Uterus (tissue), 4 donors: ENCODE data around the gene BCDIN3D. TPM values are rescaled to one million over a fixed set of nuclear protein-coding genes. Genes with fewer than 3 reads are reported as not detected.
"Not testable (repeated sequence)": the region's sequence is repeated elsewhere in the genome, so short reads cannot be mapped to it uniquely, and the experiment has no call there.

Source experiments
- DNase-seq, 2 donors: peaks; one replicate each; pipeline ENCODE4 v3.0.0-alpha.2; 2019 to 2020
- H3K27ac ChIP-seq, 2 donors: fragments of 200-600 bp; sonication (generic); 1 replicate in 1 of 2; 2 replicates in 1 of 2; pipeline ENCODE4 v1.5.1; 2016 to 2018
- H3K27me3 ChIP-seq, 2 donors: fragments of 200-600 bp; sonication (generic); one replicate each; pipeline ENCODE4 v1.5.1; 2018 to 2019; ENCODE audit warnings: control low read depth in 1 of 2
- H3K36me3 ChIP-seq, 2 donors: fragments of 200-600 bp; sonication (generic); one replicate each; pipeline ENCODE4 v1.5.1; 2019; ENCODE audit warnings: control low read depth in 1 of 2
- H3K4me1 ChIP-seq, 2 donors: fragments of 200-600 bp; sonication (generic); one replicate each; pipeline ENCODE4 v1.5.1; 2018 to 2019; ENCODE audit warnings: control low read depth in 1 of 2
- H3K4me3 ChIP-seq, 2 donors: fragments of 200-600 bp; sonication (generic); 1 replicate in 1 of 2; 2 replicates in 1 of 2; pipeline ENCODE4 v1.5.1; 2018 to 2019; ENCODE audit warnings: mild to moderate bottlenecking in 1 of 2
- H3K9me3 ChIP-seq, 2 donors: fragments of 200-600 bp; sonication (generic); one replicate each; pipeline ENCODE4 v1.5.1; 2019; ENCODE audit warnings: control low read depth in 1 of 2
- POLR2A ChIP-seq, 2 donors: fragments of 450-650 bp; IDR thresholded peaks; one replicate each; pipeline ENCODE4 v1.6.1; 2016; ENCODE audit warnings: antibody characterized with exemption in 2 of 2, mild to moderate bottlenecking in 1 of 2, moderate library complexity in 1 of 2
- intact Hi-C: fragments of 100-400 bp; cut with DNase I; formaldehyde crosslinking; loops from one replicate; pipeline ENCODE4 v1.15.1; 2023; ENCODE audit warnings: low total_unique reads
- total RNA-seq, 4 donors: library from RNA; depleted of rRNA in 3 of 4; stranded (reverse); fragments of >200 nt in 3 of 4; gene quantifications; one replicate each; pipeline versions ENCODE4 v1.1.0 to v1.2.4, GENCODE V29; 2014 to 2023
- TF ChIP-seq, protein P1 (sequence below), 4 experiments: fragments of 200-600 bp in 2 of 4; fragments of 450-650 bp in 2 of 4; sonication (generic) in 2 of 4; IDR thresholded peaks; one replicate each; pipeline ENCODE4 v1.5.1; 2016 to 2019; ENCODE audit warnings: antibody characterized with exemption in 4 of 4, mild to moderate bottlenecking in 2 of 4, moderate library complexity in 1 of 4
- donor health status: DM: yes; HTN: yes; CAD: no.

Gene BCDIN3D
- total RNA-seq, 4 donors from 2014 or later: 2.1 to 7.2 (median 2.7) TPM

DNA sequence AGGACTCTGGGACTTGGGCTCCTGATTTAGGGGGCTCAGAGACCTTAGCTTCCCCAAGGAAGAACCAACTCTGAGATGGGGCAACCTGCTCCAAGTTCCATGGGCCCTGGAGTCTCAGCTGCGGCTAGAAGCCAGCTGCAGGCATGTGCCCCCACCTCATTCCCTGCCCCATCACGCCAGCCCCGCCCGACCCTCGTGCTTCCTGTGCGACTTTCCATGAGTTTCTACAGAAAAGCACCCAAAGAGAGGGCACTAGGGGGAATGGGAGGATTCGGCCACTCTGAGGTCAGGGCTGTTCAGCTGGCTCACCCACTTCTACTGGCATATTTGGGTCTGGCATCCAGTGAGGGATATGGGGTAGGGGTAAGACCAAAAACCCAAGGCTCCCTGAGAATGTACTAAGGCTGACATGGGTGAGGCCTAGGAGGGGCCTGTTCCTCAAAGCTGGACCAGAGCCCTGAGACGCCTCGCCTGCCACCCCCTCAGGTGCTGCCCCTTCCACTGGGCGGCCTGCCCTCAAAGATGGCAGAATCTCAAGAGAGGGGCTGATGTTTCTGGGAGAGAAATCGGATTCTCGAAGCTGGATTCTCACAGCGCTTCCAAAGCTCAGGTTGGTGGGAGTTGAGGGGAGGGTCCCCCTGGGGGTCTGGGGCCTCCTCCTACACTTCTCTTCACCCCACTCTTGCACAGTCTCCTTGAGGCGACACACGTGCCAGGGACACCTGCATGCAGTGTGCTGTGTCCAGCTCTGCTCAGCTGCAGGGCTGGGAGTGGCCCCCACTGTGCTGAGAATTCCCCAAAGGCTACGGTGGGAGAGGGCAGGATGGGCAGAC, 38.7 kb upstream of the BCDIN3D start:
- H3K4me3 ChIP-seq: no peak overlapping the region
- DNase-seq: peak in 1 of 2 donors; percentile 12
- H3K27me3 ChIP-seq: no peaks in the 10 kb centered on the region
- intact Hi-C loops: no loop called here
- no peak overlapping the region for H3K27ac ChIP-seq
- H3K4me1 ChIP-seq: no peaks in the 10 kb centered on the region
- TF ChIP-seq POLR2A (IDR thresholded peaks at IDR 0.05): no peak
- TF ChIP-seq, protein P1, sequence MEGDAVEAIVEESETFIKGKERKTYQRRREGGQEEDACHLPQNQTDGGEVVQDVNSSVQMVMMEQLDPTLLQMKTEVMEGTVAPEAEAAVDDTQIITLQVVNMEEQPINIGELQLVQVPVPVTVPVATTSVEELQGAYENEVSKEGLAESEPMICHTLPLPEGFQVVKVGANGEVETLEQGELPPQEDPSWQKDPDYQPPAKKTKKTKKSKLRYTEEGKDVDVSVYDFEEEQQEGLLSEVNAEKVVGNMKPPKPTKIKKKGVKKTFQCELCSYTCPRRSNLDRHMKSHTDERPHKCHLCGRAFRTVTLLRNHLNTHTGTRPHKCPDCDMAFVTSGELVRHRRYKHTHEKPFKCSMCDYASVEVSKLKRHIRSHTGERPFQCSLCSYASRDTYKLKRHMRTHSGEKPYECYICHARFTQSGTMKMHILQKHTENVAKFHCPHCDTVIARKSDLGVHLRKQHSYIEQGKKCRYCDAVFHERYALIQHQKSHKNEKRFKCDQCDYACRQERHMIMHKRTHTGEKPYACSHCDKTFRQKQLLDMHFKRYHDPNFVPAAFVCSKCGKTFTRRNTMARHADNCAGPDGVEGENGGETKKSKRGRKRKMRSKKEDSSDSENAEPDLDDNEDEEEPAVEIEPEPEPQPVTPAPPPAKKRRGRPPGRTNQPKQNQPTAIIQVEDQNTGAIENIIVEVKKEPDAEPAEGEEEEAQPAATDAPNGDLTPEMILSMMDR (IDR thresholded peaks at IDR 0.05): no peak
- H3K36me3 ChIP-seq: no peaks in the 10 kb centered on the region
- H3K9me3 ChIP-seq: no peaks in the 10 kb centered on the region

DNA sequence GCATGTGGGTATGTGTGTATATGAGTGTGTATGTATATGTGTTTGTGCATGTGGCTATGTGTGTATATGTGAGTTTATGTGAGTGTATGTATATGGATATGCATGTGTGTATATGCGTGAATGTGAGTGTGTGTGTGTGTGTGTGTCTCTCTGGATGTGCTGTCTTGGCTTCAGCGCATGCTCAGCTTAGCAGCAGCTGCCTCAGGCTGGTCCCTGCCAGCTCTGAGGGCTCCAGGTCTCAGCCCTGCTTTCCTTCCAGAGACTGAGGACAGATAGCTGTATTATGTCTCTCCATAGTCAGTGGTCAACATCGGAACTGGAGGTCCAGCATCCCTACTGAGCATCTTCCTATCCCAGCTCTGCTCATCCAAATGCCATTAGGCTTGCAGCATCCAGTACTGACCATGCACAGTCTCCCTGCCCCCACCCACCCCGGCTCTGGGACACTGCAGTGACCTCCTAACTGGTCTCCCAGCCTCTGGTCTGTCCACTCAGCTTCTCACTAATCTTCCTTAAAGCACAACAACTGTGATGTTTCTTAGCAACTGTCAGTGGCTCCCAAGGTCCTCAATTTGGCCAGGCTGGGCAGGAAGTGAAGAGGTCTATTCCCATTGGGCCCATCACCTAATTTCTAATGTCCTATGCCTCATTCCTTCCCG, 38.0 kb upstream of the BCDIN3D start:
- Histone ChIP-seq H3K27ac (no peak overlapping the region), H3K9me3 (no peaks in the 10 kb centered on the region), H3K4me3 (no peak overlapping the region), H3K27me3 (no peaks in the 10 kb centered on the region), H3K36me3 (no peaks in the 10 kb centered on the region), H3K4me1 (no peaks in the 10 kb centered on the region)
- peak in 1 of 2 donors; percentile 6 for DNase-seq
- TF ChIP-seq POLR2A (IDR thresholded peaks at IDR 0.05): no peak
- TF ChIP-seq, protein P1 (IDR thresholded peaks at IDR 0.05): no peak
- intact Hi-C loops: no loop called here

DNA sequence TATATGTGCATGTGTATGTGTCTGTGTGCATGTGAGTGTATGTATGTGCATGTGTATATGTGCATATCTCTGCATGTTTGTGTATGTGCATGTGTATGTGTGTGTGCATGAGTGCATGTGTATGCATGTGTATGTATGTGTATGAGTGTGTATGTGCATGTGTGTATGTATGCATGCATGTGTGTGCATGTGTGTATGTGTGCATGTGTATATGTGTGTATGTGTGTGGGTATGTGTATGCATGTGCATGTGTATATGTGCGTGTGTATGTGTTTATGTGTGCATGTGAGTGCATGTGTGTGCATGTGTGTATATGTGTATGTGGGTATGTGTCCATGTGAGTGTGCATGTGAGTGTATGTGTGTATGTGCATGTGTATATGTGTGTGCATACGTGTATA, 36.2 kb upstream of the BCDIN3D start:
- not testable (repeated sequence) for H3K36me3 ChIP-seq

DNA sequence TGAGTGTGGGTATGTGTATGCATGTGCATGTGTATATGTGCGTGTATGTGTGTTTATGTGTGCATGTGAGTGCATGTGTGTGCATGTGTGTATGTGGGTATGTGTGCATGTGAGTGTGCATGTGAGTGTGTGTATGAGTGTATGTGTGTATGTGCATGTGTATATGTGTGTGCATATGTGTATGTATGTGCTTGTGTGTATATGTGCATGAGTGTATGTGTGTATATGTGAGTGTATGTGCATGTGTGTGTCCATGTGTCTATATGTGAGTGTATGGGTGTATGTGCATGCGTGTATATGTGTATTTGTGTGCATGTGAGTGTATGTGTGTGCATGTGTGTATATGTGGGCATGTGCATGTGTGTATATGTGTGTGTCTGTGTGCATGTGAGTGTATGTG, 35.1 kb upstream of the BCDIN3D start:
- Histone ChIP-seq H3K4me3 (no peak overlapping the region), H3K9me3 (no peaks in the 10 kb centered on the region), H3K4me1 (no peaks in the 10 kb centered on the region), H3K27me3 (no peaks in the 10 kb centered on the region), H3K27ac (no peak overlapping the region), H3K36me3 (no peaks in the 10 kb centered on the region)
- TF ChIP-seq, protein P1 (IDR thresholded peaks at IDR 0.05): no peak
- no peak for TF ChIP-seq POLR2A (IDR thresholded peaks at IDR 0.05)
- no peak for DNase-seq
- intact Hi-C loops: no loop called here

More for the DNA sequence above, 36.2 kb upstream of the BCDIN3D start:
- intact Hi-C loops, H3K27ac ChIP-seq, H3K4me1 ChIP-seq, H3K27me3 ChIP-seq, H3K4me3 ChIP-seq, DNase-seq, H3K9me3 ChIP-seq: not testable (repeated sequence)

DNA sequence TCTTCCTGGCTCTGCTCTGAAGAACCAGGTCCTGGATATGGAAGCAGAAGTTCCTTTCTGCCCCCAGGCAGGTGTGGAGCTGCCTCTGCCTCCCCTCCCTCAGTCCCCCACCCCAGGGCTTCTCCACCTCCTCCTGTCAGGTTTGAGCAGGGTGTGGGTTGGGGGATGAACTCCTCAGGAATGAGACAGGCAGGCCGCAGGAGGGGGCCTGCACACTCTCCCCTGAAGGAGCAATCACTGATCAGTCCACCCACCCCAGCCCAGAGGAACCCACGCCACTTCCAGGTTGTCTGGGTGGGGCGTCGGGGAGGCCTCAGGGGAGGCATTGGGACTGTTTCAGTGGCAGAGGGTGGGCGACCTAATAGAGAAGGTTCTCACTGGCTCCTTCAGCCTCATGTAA, 34.2 kb upstream of the BCDIN3D start:
- H3K36me3 ChIP-seq: no peaks in the 10 kb centered on the region

More for the DNA sequence above, 34.2 kb upstream of the BCDIN3D start:
- intact Hi-C loops: no loop called here
- Histone ChIP-seq H3K27ac (no peak overlapping the region), H3K4me1 (no peaks in the 10 kb centered on the region), H3K4me3 (no peak overlapping the region), H3K27me3 (no peaks in the 10 kb centered on the region), H3K9me3 (no peaks in the 10 kb centered on the region)
- peak in 1 of 2 donors; percentile 7 for DNase-seq
- TF ChIP-seq, protein P1 (IDR thresholded peaks at IDR 0.05): no peak
- no peak for TF ChIP-seq POLR2A (IDR thresholded peaks at IDR 0.05)
